Body of pancreas (tissue), 4 donors: ENCODE data around the gene METRNL.

Source experiments
- POLR2A ChIP-seq, 3 donors: fragments of 450-650 bp; IDR thresholded peaks; one replicate each; pipeline ENCODE4 v1.6.1; 2016; ENCODE audit warnings: antibody characterized with exemption in 3 of 3, mild to moderate bottlenecking in 2 of 3
- TF ChIP-seq, protein P1 (sequence below), 7 experiments: fragments of 450-650 bp in 4 of 7; fragments of 200-600 bp in 3 of 7; sonication (generic) in 3 of 7; IDR thresholded peaks; one replicate each; pipeline ENCODE4 v1.5.1; 2016 to 2019; ENCODE audit warnings: antibody characterized with exemption in 7 of 7

DNA sequence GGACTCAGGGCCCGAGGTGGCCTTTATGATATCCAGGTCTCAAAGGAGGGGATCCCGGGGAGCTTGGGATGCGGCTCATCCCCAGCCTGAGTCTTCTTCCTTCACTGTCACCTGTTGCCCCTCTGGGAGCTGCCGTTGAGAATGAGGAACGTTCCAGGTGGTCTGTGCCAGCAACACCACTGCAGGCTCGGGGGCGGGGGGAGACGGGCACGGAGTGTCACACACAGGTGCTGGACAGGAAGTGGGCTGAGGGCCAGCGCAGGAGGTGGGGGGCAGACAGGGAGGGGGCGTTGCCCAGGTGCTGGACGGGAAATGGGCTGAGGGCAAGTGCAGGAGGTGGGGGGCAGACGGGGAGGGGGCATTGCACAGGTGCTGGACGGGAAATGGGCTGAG lies 28.2 kb downstream of the METRNL start:
- TF ChIP-seq, protein P1, sequence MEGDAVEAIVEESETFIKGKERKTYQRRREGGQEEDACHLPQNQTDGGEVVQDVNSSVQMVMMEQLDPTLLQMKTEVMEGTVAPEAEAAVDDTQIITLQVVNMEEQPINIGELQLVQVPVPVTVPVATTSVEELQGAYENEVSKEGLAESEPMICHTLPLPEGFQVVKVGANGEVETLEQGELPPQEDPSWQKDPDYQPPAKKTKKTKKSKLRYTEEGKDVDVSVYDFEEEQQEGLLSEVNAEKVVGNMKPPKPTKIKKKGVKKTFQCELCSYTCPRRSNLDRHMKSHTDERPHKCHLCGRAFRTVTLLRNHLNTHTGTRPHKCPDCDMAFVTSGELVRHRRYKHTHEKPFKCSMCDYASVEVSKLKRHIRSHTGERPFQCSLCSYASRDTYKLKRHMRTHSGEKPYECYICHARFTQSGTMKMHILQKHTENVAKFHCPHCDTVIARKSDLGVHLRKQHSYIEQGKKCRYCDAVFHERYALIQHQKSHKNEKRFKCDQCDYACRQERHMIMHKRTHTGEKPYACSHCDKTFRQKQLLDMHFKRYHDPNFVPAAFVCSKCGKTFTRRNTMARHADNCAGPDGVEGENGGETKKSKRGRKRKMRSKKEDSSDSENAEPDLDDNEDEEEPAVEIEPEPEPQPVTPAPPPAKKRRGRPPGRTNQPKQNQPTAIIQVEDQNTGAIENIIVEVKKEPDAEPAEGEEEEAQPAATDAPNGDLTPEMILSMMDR (IDR thresholded peaks at IDR 0.05), result no peak
- no peak for TF ChIP-seq POLR2A (IDR thresholded peaks at IDR 0.05)
